Neutrophil (primary cell): ENCODE measurements around the gene CILP2.

Experiments
- H3K27ac ChIP-seq: fragments of 200-600 bp; sonication (generic); 2 replicates; pipeline ENCODE4 v1.5.1; 2016; ENCODE audit warnings: mild to moderate bottlenecking, moderate library complexity
- H3K27me3 ChIP-seq: fragments of 200-600 bp; sonication (generic); 2 replicates; pipeline ENCODE4 v1.6.0; 2016; ENCODE audit warnings: mild to moderate bottlenecking
- H3K36me3 ChIP-seq: fragments of 200-600 bp; sonication (generic); 2 replicates; pipeline ENCODE4 v1.5.1; 2017
- H3K4me1 ChIP-seq, 2 experiments: fragments of 200-600 bp in 1 of 2; sonication (generic) in 1 of 2; 1 replicate in 1 of 2; 2 replicates in 1 of 2; pipeline versions ENCODE4 v1.5.1 to v1.6.1; 2013 to 2016; ENCODE audit warnings: low read depth in 1 of 2, low read length in 1 of 2, mild to moderate bottlenecking in 1 of 2, moderate library complexity in 1 of 2; ENCODE audit not compliant: control insufficient read depth in 1 of 2, insufficient read depth in 1 of 2
- H3K4me3 ChIP-seq, 2 experiments: fragments of 200-600 bp in 1 of 2; sonication (generic) in 1 of 2; 1 replicate in 1 of 2; 2 replicates in 1 of 2; pipeline ENCODE4 v1.5.1; 2013 to 2016; ENCODE audit warnings: low read depth in 1 of 2, low read length in 1 of 2, mild to moderate bottlenecking in 1 of 2, moderate library complexity in 1 of 2
- H3K9me3 ChIP-seq: fragments of 200-600 bp; sonication (generic); 2 replicates; pipeline ENCODE4 v1.5.1; 2016
- CTCF ChIP-seq: fragments of 200-600 bp; sonication (generic); IDR thresholded peaks from 2 replicates; pipeline ENCODE4 v1.5.1; 2016; ENCODE audit warnings: antibody characterized with exemption

Gene CILP2

GRCh38 chr19:19492026-19492610 is 45.9 kb upstream of the CILP2 start:
- no peak for TF ChIP-seq CTCF
- Histone ChIP-seq H3K27ac (no peak overlapping the region), H3K4me3 (no peak overlapping the region), H3K27me3 (no peaks in the 10 kb centered on the region), H3K9me3 (no peaks in the 10 kb centered on the region), H3K36me3 (peaks cover 65% of the 10 kb centered on the region), H3K4me1 (peaks cover 36 to 37% of the 10 kb centered on the region in 2 experiments)

DNA sequence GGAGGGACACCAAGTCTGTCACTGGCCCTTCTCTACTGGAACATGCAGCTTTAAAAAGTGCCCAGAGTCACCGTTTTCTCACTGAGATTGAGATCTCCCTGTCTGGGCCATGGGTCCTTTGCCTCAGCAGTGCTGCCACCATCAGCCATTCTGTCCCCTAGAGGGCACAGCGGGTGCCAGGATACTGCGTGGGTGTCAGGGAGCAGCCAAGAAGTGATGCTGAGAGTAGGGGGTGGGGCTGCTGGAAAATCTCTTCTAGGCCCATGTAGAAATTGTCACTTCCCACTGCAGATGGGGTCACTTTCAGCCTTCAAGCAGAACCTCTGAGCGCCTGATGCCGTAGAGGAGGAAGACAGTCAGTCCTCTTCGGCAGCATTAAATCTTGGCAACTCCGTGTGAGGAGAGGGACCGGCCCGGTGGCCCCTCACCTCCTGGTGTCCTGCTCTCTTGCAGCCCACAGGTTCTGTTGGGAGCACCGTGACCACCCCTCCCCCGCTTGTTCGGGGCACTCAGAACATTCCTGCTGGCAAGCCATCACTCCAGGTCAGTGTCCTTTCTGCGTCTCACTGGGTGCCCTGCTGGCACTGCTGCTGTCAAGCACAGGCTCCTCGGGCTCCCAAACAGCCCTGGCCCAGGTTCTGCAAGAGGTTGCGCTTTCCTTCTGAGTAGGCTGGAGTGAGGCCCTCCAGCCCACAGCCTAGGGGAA is 44.1 kb upstream of the CILP2 start:
- no peaks in the 10 kb centered on the region for H3K27me3 ChIP-seq
- no peak overlapping the region for H3K4me3 ChIP-seq
- H3K9me3 ChIP-seq = no peaks in the 10 kb centered on the region
- H3K27ac ChIP-seq = no peak overlapping the region
- peaks cover 77% of the 10 kb centered on the region for H3K36me3 ChIP-seq
- peaks cover 18 to 19% of the 10 kb centered on the region in 2 experiments for H3K4me1 ChIP-seq
- no peak for TF ChIP-seq CTCF

- Histone ChIP-seq H3K4me1 (no peaks in the 10 kb centered on the region), H3K27ac (no peak overlapping the region), H3K4me3 (no peak overlapping the region), H3K27me3 (no peaks in the 10 kb centered on the region), H3K9me3 (no peaks in the 10 kb centered on the region), H3K36me3 (peaks cover 92% of the 10 kb centered on the region)
- TF ChIP-seq CTCF = no peak
Measured at GRCh38 chr19:19495614-19496603, 42.2 kb upstream of the CILP2 start.

GRCh38 chr19:19498255-19498991 is 39.6 kb upstream of the CILP2 start:
- peaks cover 97% of the 10 kb centered on the region for H3K36me3 ChIP-seq
- H3K4me3 ChIP-seq = no peak overlapping the region
- H3K4me1 ChIP-seq = no peaks in the 10 kb centered on the region
- H3K27me3 ChIP-seq = no peaks in the 10 kb centered on the region
- H3K9me3 ChIP-seq = no peaks in the 10 kb centered on the region
- TF ChIP-seq CTCF = no peak
- no peak overlapping the region for H3K27ac ChIP-seq
